Activated CD4-positive, alpha-beta T cell treated with anti-CD3 and anti-CD28 coated beads, Interleukin-2, amount 50 U/mL, for 1 hour (primary cell): Measurements from ENCODE around the gene BABAM2.

Experiments
- DNase-seq: peaks from one replicate; pipeline ENCODE4 v3.0.0-alpha.2; 2020

BABAM2 gene

DNA sequence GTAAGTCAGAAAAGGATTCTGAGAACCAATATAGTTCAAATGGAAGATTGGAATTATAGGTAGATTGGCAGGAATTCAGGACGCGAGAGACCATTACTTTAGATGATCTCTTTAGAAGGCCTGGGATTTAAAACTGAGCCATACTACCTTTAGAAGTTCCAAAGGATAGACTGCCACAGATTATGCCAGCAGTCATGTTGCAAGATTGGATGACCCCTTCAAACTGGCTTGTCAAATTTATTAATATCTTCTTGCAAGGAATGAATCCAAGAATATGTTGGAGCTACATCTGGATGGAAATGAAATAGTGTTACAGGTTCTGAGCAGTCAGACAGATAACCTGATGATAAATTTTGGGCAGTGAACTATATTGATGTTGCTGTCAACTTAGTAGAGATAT lies 22.0 kb downstream of the BABAM2 start:
- no peak for DNase-seq

DNA sequence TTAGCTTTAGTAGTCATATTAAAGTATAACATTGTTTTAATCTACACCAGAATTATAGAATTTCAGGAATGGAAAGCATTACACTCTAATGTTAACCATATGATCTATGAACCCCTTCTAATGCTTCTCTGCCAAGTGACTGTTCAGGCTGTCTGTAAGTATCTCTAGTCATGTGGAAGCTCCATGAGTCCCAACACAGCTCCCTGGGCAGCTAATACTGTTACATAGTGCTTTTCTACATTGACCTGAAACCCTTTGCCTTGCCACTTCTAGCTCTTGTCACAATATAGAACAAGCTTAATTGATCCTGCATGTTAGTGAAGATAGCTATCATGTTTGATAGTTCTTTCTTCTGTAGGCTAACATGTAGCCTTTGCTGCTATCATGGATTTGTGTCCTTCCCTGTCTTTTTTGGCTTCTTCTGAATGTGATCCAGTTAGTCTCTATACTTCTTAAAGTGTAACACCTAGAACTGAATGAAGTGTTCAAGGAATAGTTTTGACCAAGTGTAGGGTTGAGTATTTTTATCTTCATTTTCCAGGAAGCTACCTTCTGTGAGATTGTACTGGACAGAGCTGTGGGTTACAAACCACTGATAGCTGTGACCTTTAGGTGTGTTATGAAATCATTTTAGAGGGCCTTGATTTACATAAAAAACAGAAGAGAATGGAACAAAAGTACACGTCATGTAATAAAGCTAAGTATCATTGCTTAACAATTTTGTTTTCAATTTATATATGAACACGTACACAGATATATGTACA lies 23.7 kb downstream of the BABAM2 start:
- no peak for DNase-seq

DNA sequence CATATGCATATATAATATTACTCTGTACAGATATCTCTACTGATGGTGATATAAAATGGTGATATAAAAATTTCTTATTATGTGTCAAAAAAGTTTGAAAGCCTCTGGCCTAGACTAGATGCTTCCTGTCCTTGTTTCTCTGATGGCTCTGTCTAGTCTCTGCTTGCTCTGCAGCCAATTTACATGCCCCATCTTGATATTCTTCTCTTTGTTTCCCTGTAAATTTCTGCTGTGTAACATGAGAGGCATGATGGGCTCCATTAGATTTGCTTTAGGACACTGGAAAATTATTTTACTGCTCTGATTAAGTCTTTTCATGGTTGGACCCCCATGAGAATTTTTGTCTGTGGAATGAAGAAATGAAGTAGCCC lies 24.3 kb downstream of the BABAM2 start:
- DNase-seq: no peak

DNA sequence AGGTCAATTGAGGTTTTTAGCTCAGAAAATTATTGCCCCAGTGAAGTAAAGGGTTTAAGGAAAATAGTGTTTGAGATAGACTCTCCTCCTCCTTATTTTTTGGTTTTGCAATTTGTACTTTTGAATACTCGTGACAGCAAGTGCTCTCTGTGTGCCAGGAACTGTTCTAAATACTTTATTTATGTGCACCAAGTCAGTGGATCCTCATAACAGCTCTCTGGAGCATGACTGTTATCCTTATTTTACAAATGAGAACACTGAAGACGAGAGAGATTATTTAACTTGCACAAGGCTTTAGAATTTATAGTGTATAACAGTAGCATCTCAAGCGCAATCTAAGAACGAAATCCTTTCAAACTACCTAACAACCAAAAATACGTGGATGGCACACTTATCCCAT lies 24.7 kb downstream of the BABAM2 start:
- no peak for DNase-seq

DNA sequence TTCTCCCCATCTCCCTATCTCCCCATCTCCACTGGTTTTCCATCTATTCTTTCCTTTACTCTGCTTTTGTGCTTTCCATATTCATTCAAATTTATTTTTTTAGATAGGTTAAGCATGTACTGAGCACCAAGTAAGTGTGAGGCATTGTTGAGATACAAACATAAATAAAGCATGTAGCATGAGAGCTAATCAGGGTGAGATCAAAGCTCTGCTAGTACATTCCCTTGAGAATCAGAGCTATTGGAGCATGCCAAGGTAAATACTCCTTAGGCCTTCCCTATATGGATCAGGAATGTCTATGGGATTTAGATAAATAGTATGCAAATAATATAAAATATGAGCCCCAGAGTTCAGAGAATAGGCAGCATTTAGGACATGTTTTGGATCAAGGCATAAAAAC lies 25.3 kb downstream of the BABAM2 start:
- no peak for DNase-seq

DNA sequence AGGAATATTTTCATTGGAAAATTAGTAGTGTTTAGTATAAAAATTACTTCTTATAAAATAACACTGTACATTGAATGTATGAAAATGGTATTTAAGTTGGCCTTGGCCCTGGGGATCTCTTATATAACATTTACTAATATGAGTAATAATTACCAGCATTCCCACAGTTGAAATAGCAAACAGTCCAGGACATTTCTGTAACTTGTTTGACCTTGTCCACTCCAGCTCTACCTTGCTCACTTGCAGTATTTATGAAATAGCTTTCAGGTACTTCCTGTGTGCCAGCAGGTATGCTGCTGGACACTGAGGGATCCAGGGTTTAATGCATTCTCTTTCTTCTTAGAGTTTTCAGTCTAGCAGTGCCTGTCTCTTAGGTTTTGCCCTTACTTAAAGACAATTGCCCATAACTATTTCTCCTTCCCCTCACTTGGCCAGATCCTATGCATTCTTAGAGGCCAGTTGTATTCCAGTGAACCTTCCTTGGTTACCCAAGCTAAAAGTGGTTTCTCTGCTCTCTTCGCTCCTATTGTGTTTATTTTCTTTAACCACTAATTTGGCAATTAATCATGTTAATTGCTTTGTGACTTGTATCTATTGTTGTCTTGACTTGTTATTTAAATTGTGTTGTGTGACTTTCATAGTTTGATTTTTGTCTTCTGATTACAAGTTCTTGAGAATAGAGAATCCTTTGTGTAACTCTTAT lies 25.9 kb downstream of the BABAM2 start:
- no peak for DNase-seq

DNA sequence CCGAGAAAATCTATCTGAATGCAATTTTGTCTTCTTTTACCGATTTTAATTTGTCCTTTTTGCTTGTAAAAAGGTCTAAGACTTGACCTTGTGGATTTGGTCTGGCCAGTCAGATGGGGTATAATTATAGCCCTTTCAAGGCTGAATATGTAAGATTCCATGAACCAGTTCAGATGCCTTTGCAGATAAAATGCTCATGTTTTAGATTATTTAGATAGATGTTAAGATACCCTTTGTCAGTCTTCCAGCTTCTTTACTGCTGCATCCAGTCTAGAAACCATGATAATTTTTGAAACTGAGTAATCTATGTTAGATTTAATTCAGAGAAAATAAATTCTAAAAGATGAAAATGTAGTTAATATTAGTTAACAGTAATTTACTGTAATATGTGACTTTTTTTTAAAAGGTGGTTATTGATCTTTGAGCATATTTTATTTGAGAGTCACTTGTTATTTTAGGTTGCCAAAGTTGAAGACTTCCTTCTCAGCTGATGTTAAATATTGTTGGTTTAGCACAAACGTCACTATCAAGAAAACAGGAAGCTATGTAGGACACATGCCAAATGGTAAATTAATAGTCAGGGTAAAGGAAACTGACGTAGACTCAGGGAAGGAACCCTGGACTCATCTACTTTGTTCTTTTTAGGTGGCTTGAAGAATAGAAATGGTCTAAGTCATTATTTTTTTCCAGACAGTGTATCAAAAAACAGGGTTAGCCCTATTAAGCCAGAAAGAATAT lies 29.8 kb downstream of the BABAM2 start:
- no peak for DNase-seq

DNA sequence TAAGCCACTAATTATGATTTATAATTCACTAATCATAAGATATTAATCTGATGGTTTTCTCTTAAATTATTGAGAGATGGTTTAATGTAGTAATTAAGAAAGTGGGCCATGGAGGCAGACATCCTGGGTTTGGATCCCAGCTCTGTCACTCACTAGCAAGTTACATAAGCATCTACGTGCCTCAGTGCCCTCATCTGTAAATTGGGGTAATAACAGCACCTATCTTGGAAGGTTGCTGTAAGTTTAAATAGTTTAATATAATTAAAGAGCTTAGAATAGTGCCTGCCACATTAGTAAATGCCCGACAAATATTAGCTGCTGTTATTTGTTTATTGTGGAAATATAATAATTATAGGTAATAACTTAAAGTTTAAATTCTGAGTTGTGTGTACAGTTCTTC lies 30.9 kb downstream of the BABAM2 start:
- DNase-seq: no peak

DNA sequence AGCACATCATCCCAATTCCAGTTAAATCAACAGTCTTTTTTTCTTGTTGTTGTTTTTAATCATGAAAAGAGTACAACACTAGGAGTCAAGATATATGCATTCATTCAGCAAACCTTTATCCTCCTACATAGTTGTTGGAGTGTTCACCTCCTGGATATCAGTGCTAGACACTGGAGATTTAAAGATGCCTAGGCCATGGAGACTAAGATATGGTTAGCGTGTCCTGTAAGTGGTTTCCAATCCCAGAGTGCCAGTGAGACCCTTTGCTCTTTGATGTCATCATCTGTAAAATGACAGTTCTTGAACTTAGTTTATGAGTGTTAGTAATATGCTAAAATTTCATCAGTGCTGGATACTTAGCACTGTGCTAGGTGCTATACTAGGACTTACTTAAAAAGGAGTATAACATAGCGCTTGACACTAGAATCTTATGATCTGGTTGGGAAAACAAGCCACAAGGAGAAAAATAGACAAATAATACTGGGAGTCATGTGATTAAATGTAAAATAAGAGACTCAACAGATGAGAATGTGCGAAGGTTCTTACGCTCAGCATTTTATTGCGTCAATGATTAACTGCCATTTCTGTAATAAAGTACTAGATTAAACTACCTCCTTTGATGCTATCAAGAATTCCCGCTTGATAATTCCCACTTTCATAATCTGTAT lies 31.5 kb downstream of the BABAM2 start:
- DNase-seq: no peak

DNA sequence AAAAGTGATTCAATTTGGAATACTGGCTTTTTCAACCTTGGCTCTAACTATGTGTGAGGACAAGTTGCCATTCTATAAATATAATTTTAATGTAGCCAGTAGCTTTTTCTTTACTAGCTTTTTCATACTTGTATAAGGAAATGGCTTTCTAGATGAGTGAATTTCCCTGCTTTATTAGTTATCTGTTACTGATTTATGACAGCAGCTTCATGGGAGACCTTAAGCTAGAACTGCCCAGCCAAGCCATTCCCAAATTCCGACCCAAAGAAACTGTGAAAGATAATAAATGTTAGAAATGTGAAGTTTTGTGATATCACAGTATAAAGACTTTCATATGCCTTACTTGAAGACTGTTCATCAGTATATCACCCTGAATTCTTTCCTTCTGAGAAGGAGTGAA lies 32.3 kb downstream of the BABAM2 start:
- no peak for DNase-seq

DNA sequence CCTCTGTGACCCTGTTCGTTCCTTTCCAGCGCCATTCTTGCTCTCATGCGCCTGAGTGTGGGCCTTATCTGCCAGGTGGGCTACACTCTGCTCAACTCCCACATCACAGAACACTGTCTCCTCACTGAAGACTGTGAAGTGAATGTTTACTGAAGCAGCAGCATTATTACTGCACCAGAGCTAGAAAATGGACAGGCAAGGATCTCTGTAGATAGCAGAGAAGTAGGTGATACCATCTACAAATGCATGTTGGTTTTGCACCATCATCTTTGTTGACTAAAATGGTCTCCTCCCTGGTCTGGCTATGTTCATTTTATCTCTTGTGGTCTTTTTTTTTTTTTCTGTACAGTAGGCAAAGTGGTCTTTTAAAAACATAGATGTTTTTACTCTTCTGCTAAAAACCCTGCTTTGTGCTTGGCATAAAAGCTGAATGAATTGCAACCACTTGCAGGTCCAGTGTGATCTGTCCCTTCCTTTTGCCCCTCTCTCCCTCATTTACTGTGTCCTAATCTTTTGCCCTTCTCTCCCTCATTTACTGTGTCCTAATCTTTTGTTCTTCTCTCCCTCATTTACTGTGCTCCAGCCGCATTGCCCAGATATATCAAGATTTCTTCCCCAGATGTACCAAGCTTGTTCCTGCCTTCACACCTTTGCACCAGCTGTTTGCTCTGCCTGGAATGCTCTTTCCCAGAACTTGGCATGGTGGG lies 35.4 kb downstream of the BABAM2 start:
- no peak for DNase-seq

DNA sequence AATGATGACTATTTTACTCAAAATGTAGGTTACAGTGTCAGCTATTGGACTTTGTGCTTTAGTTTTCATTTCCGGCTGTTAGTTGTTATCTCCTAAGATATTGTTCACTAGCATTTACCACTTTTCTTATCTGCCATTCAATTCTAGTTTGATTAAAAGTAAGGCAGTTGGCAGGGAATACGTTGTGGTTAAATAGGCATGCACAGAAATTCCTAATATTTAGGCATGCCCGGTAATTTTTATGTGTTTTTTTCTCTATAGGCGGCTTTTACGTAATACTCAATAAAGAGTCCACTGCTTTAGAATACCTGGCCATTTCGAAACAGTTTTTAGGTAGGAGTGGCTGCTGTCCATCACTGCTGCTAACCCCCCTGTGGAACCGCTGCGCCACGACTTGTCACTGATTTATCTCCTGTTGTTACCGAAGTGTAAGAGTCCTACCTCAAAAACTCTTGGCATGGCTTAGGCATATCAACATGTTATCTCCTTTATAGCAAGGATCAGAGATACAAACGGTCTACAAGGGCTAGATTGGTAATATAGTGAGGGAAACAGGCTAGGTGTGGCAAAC lies 39.5 kb downstream of the BABAM2 start:
- no peak for DNase-seq

DNA sequence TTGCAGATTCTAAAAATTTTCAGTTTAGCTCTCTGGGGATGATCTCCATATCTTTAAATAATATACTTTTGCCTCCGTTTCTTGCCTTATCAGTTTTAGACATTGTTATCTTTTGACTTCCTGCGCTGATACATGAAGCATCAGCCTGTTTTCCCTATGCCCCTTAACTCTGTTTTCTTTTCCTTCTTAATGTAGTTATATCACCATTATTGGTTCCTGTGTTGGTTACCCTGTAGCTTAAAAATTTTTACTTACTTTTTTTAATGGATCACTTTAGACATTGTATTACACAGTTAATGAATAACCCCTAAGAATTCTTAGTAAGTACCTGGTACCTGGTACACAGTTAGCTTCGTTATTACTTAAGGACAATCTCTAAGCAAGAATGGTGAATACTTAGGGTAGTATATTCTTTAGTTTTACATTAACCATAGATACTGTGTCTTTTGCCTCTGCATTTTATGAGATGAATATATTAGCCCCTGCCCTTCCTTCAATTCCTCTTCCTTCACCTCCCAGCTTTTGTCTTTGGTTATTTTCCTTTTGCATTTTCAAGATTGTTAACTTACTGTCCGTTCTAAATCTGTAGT lies 40.9 kb downstream of the BABAM2 start:
- no peak for DNase-seq

DNA sequence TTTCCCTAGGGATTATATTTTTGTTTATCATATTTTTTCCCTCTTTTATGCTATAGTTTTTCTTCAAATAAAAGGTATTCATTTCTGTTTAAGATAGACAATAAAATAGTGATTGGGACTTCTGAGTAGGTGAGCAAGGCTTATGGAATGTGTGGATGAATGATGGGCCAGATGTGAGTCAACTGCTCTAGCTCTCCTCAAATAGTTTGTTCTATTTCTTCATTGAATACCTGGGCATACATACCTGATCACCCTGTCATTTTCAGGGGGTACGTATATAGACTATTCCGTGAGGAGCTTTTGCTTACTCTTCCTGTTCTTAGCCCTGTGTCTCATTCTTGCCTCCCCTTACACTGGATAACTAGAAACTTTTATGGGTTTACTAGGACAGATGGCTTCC lies 41.9 kb downstream of the BABAM2 start:
- DNase-seq: no peak

DNA sequence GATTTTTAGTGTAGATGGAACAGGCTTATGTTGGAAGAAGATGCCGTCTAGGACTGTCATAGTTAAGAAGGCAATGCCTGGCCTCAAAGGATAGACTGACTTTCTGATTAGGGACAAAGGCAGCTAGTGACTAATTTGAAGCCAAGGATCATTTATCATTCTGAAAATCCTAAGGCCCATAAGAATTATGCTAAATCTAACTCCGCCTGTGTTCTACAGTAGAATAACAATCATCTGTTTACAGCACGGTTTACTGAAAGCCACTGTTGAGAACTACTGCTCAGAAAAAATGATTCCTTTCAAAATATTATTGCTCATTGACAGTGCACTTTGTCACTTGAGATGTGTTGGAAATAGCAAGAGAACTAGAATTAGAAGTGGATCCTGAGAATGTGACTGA lies 44.5 kb downstream of the BABAM2 start:
- no peak for DNase-seq

DNA sequence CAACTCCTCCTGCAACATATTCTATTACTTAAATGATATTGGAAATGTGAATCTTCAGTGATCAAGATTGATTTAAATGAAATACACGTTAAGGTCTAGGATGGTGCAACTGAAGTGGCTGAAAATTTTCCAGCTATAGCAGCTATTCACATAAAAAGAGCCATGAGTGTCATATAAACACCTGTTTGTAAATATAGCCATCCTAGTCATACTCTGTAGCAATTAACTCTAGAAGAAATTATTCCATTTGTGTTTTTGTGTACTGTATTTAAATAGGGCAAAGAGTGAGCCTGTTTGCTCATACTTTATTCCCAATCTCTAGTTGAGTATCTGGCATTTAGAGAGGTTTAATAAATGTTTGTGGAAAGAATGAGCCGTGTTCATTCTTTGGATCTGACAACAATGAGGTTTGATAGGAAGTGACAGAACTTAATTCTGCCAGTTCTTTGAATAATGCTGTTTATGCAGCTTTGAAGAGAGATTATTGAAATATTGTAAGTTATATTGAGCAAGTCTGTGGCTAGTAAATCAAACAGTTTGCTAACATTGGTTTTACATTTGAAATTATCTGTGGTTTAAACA lies 49.7 kb downstream of the BABAM2 start:
- DNase-seq: no peak

DNA sequence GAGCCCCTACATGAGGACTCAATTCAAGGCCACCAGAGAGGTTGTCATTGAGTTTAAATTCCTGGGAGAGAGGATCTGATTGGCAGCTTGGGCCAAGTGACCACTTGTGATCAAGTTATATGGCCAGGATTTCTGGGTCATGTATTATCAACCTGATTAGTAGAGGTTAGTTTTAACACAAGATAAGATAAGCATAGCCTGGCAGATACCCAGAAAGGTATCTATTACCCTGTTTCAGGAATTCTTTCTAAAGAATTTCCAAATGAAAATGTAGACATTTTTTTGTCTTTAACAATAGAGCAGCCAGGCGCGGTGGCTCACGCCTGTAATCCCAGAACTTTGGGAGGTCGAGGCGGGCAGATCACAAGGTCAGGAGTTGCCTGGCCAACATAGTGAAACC lies 50.5 kb downstream of the BABAM2 start:
- no peak for DNase-seq

DNA sequence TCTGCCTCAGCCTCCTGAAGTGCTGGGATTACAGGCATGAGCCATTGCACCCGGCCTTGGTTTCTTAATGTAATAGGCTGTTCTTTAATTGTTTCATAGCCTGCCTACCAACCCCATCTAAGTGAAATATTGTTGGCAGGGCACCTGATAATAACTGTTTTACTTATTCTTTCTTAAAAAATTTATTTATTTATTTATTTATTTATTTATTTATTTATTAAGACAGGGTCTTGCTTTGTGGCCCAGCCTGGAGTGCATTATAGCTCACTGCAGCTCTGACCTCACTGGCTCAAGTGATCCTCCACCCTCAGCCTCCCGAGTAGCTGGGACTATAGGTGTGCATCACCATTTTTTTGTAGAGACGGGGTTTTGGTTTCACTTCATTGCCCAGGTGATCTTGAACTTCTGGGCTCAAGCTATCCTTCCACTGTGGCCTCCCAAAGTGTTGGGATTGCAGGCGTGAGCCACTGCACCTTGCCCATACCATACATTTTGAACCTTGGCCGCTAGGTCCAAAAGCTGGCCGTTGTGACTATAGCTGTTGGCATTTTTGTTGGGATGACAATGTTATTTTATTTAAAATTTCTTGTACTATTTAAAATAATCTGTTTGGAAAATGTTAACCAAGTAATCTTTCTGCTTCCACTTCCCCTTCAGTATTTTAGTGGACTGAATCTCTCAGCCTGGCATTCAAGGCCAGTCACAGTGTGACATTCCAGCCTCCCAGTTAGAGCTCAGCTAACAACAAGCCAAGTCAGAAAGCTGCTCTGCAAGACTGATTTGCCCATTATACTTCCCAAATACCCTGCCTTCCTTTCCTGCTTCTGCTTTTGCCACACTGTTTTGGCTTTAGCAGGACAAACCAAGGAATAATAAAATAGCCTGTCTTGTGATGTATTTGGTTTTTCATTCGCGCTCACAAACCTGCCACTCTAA lies 52.4 kb downstream of the BABAM2 start:
- no peak for DNase-seq

DNA sequence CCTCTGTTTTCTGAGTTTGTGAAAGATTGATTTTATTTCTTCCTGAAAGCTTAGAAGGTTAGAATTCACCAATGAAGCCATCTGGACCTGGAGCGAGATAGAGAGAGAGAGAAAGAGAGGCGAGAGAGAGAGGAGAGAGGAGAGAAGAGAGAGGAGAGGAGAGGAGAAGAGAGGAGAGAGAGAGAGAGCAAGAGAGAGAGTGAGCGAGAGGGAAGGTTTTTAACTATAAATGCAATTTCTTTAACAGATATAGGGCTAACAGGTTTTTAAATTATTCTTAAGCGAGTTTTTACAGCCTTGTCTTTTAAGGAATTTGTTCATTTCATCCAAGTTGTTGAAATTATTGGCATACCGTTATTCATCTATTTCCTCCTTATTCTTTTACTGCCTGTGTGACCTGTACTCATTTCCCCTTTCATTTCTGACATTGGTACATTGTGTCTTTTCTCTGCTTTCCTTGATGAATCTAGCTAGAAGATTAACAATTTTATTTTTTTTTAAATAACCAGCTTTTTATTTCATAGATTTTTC lies 56.1 kb downstream of the BABAM2 start:
- no peak for DNase-seq

DNA sequence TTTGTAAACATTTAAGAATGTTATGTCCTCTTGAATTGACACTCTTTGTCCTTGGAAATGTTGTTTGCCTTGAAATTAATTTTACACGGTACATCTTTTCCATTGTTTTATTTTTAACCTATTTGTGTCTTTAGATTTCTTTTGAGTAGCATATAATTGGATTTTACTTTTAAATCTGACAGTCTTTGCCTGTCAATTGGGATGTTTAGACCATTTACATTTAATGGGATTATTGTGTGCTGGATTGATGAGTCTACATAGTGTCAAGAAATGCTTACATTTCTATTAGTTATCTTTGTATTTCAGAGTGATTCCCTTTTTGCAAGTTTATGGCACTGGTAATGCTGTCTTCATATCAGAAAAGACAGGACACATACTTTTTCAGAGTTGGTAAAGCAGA lies 61.5 kb downstream of the BABAM2 start:
- DNase-seq: no peak
